BJ (cell line): ENCODE results near the gene PRDM8. TPM values are rescaled to one million over a fixed set of nuclear protein-coding genes. Genes with fewer than 3 reads are reported as not detected.

ENCODE experiments used
- CTCF ChIA-PET: fragments of 350-600 bp; formaldehyde crosslinking; extraction: SDS; loops from one replicate; lab custom pipeline; 2021; ENCODE audit warnings: antibody characterized with exemption, inconsistent platforms; lab: Yijun Ruan, JAX
- POLR2A ChIA-PET: fragments of 300-600 bp; sonication (Branson Sonifier 250); formaldehyde crosslinking; extraction: SDS; loops from one replicate; lab custom pipeline; 2021; ENCODE audit warnings: antibody characterized with exemption; lab: Charles Lee
- DNase-seq: peaks from one replicate; pipeline ENCODE4 v3.0.0-alpha.2; 2011; ENCODE audit warnings: low read depth
- H3K27me3 ChIP-seq: 2 replicates; pipeline ENCODE4 v1.6.0; 2011; ENCODE audit warnings: low read length; ENCODE audit not compliant: control insufficient read depth, insufficient read depth
- H3K36me3 ChIP-seq: 2 replicates; pipeline ENCODE4 v1.5.1; 2011; ENCODE audit warnings: low read length; ENCODE audit not compliant: control insufficient read depth, insufficient read depth
- H3K4me3 ChIP-seq: 2 replicates; pipeline ENCODE4 v1.5.1; 2011; ENCODE audit warnings: low read depth, mild to moderate bottlenecking, control low read depth, low read length
- CTCF ChIP-seq: IDR thresholded peaks from 2 replicates; pipeline ENCODE4 v1.5.1; 2011; ENCODE audit warnings: low read depth, mild to moderate bottlenecking, control low read depth, inconsistent platforms, low read length, moderate library complexity; ENCODE audit not compliant: insufficient read depth
- polyA plus RNA-seq: library from polyadenylated mRNA; depleted of rRNA; stranded (reverse); fragments of >200 nt; gene quantifications from 2 replicates; pipeline ENCODE4 v1.2.3, GENCODE V29; 2011

Gene PRDM8
- polyA plus RNA-seq, 1 experiment, result 2.7 TPM

- no peak overlapping the region for H3K4me3 ChIP-seq
- ChIA-PET POLR2A (no interaction called here), CTCF (interaction anchor here (0.8 to 10.9 kb wide), 7 partner anchors 10 to 265 kb away, joined by 3 to 108 read pairs (median 7); partner anchors contain the start of genes ANTXR2 and PRDM8)
- H3K36me3 ChIP-seq, result no peaks in the 10 kb centered on the region
- TF ChIP-seq CTCF, result no peak
- H3K27me3 ChIP-seq, result no peaks in the 10 kb centered on the region; the same call in 1 of the 2 replicates
- no peak for DNase-seq
Observed at GRCh38 chr4:80182237-80182866, 15.0 kb upstream of the PRDM8 start.

- Histone ChIP-seq H3K36me3 (no peaks in the 10 kb centered on the region), H3K4me3 (peak overlapping the region; percentile 83), H3K27me3 (no peaks in the 10 kb centered on the region; the same call in 1 of the 2 replicates)
- POLR2A ChIA-PET, result interaction anchor here (0.6 to 0.7 kb wide), 2 partner anchors 10 to 57 kb away, joined by 3 to 20 read pairs; no protein-coding TSS in a partner anchor
- CTCF ChIA-PET, result interaction anchor here (0.7 to 10.9 kb wide), 21 partner anchors 9 to 1169 kb away, joined by 3 to 108 read pairs (median 4); partner anchors contain the start of genes ANTXR2 and PRDM8
- TF ChIP-seq CTCF, result no peak
- no peak for DNase-seq
Observed at GRCh38 chr4:80183250-80184052, 13.9 kb upstream of the PRDM8 start.

- DNase-seq, result no peak
- Histone ChIP-seq H3K36me3 (no peaks in the 10 kb centered on the region), H3K27me3 (no peaks in the 10 kb centered on the region; the same call in 1 of the 2 replicates), H3K4me3 (peak overlapping the region; percentile 83)
- peak; percentile 94 for TF ChIP-seq CTCF
- CTCF ChIA-PET, result interaction anchor here (0.6 to 10.9 kb wide), 29 partner anchors 12 to 1169 kb away, joined by 3 to 108 read pairs (median 5); partner anchors contain the start of genes ANTXR2 and PRDM8
- POLR2A ChIA-PET, result interaction anchor here (0.7 to 1.1 kb wide), 2 partner anchors 58 to 266 kb away, joined by 4 to 20 read pairs; no protein-coding TSS in a partner anchor
Observed at GRCh38 chr4:80184053-80184824, 13.1 kb upstream of the PRDM8 start.

GRCh38 chr4:80184825-80185756 is 12.2 kb upstream of the PRDM8 start:
- ChIA-PET CTCF (interaction anchor here (0.6 to 10.9 kb wide), 19 partner anchors 13 to 332 kb away, joined by 3 to 108 read pairs (median 5); partner anchors contain the start of genes ANTXR2 and PRDM8), POLR2A (interaction anchor here (1.1 kb wide), 1 partner anchor 267 kb away, joined by 4 read pairs; no protein-coding TSS in a partner anchor)
- H3K27me3 ChIP-seq, result no peaks in the 10 kb centered on the region; the same call in 1 of the 2 replicates
- H3K4me3 ChIP-seq, result peak overlapping the region; percentile 83
- no peak for TF ChIP-seq CTCF
- DNase-seq, result no peak
- H3K36me3 ChIP-seq, result no peaks in the 10 kb centered on the region
